KOPT-K1 (cell line): ENCODE data around the gene GEMIN7.

Experiments
- H3K27ac ChIP-seq: fragments of 200-600 bp; sonication (generic); 2 replicates; pipeline ENCODE4 v1.5.1; 2016; ENCODE audit warnings: antibody characterized with exemption, mild to moderate bottlenecking, low read depth, low read length; ENCODE audit not compliant: poor library complexity, severe bottlenecking
- H3K36me3 ChIP-seq: fragments of 200-600 bp; sonication (generic); 2 replicates; pipeline ENCODE4 v1.5.1; 2017; ENCODE audit warnings: antibody characterized with exemption, mild to moderate bottlenecking, low read length, moderate library complexity; ENCODE audit not compliant: insufficient read depth
- H3K9me3 ChIP-seq: fragments of 200-600 bp; sonication (generic); 2 replicates; pipeline ENCODE4 v1.5.1; 2017; ENCODE audit warnings: antibody characterized with exemption, low read length, mild to moderate bottlenecking; ENCODE audit not compliant: insufficient read depth, poor library complexity, severe bottlenecking

Gene GEMIN7

DNA sequence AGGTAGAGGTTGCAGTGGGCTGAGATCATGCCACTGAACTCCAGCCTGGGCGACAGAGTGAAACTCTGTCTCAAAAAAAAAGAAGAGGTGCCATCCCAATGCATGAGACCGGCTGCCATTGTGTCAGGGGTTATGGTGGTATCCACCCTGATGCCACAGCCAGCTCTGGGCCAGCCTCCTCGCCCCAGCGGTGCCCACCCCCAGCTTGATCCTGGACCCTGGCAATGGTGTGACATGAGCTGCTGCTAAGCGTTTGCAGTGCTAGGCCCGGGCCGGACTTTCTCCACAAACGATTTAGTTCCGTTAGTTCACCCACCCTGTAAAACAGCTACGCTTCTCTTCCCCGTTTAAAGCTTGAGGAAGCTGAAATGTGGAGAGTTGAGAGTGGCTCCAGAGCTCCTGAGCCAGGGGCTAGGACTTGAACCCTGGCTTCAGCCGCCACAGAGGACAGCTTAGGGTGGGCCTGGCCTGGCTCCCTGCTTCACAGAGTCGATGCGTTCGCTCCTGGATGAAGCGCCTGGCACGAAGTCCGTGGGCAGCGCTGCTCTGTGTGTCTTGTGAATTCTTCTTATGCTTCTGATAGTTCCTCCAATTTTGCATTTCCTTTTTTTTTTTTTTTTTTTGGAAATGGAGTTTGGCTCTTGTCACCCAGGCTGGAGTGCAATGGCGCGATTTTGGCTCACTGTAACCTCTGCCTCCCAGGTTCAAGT is 56.3 kb downstream of the GEMIN7 start:
- Histone ChIP-seq H3K27ac (no peak overlapping the region), H3K9me3 (no peaks in the 10 kb centered on the region), H3K36me3 (peaks cover 4% of the 10 kb centered on the region; the same call in 1 of the 2 replicates)

GRCh38 chr19:45136507-45137178 is 57.6 kb downstream of the GEMIN7 start:
- no peaks in the 10 kb centered on the region for H3K9me3 ChIP-seq
- no peak overlapping the region for H3K27ac ChIP-seq
- peaks cover 16% of the 10 kb centered on the region; the same call in 1 of the 2 replicates for H3K36me3 ChIP-seq

GRCh38 chr19:45137179-45137761 is 58.2 kb downstream of the GEMIN7 start:
- Histone ChIP-seq H3K9me3 (no peaks in the 10 kb centered on the region), H3K36me3 (peaks cover 22% of the 10 kb centered on the region; the same call in 1 of the 2 replicates), H3K27ac (no peak overlapping the region)

- Histone ChIP-seq H3K27ac (no peak overlapping the region), H3K9me3 (no peaks in the 10 kb centered on the region), H3K36me3 (peaks cover 33% of the 10 kb centered on the region; the same call in 1 of the 2 replicates)
Observed at GRCh38 chr19:45138303-45138751, 59.3 kb downstream of the GEMIN7 start.

GRCh38 chr19:45139286-45140143 is 60.5 kb downstream of the GEMIN7 start:
- H3K9me3 ChIP-seq = no peaks in the 10 kb centered on the region
- peaks cover 38% of the 10 kb centered on the region; the same call in 1 of the 2 replicates for H3K36me3 ChIP-seq
- H3K27ac ChIP-seq = no peak overlapping the region

DNA sequence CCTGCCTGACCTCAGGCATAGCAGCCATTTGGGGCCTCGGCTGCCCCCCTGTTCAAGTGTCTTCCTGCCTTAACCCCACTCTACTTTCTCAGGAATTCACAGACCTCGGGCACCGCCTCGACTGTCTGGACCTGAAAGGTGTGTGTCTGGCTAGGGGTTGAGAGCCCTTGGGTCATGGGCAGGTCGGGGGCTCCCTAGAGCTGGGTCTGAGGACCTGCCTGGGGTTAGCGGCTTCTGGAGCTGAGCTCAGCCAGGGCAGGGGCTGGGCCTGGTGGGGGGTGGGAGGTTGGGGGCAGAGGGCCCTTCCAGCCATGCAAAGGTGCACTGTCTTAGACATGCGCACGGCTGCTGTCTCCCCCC is 61.1 kb downstream of the GEMIN7 start:
- Histone ChIP-seq H3K9me3 (no peaks in the 10 kb centered on the region), H3K36me3 (peaks cover 44% of the 10 kb centered on the region; the same call in 1 of the 2 replicates), H3K27ac (no peak overlapping the region)

DNA sequence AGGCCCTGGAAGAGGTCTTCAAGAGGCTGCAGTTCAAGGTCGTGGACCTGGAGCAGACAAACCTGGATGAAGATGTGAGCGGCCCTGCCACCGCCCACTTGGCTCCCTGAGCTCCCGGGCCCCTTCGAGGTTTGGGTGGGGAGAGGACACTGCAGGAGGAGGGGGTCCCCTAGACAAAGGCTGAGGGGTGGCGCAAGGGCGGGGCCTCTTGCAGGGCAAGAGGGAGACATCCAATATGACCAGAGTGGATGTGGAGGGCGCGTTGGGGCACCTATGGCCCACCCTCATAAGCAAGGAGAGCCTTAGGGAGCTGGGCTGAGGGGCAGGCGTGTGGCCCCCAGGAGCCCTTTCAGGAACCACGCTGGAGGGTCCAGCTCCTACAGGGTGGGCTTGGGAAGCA is 61.5 kb downstream of the GEMIN7 start:
- peaks cover 45% of the 10 kb centered on the region; the same call in 1 of the 2 replicates for H3K36me3 ChIP-seq
- no peaks in the 10 kb centered on the region for H3K9me3 ChIP-seq
- no peak overlapping the region for H3K27ac ChIP-seq
